GM19397 (cell line): ENCODE results near the gene NTRK1.

Experiments
- ATAC-seq: cut with Tn5 transposase; IDR thresholded peaks from one replicate; pipeline ENCODE4 v1.9.1; 2021; ENCODE audit warnings: mild to moderate bottlenecking, moderate library complexity; ENCODE audit not compliant: unreplicated experiment

Gene NTRK1

GRCh38 chr1:156877433-156878170, 16.9 kb downstream of the NTRK1 start:
- ATAC-seq = no peak

- no peak for ATAC-seq
Observed at GRCh38 chr1:156879876-156880275, 19.2 kb downstream of the NTRK1 start.

GRCh38 chr1:156880473-156880872, 19.8 kb downstream of the NTRK1 start:
- no peak for ATAC-seq

DNA sequence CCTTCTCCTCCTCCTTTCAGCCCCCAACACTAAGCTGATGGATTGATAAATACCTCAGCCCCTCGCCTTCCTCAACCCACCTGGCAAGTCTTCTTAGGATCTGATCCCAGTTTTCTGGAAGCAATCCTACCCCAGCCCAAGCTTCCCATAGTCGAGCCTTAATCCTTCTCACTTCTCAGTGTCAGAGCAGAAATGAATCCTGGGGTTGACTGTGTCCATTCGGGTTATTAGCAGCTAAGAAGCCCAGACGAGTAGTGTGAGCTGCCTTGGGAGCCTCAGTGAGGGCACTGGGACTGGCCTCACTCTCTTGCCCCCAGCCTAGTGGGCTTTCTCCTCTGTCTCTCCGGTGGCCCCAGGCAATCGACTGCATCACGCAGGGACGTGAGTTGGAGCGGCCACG, 20.4 kb downstream of the NTRK1 start:
- no peak for ATAC-seq

GRCh38 chr1:156881663-156882062, 21.0 kb downstream of the NTRK1 start:
- no peak for ATAC-seq

DNA sequence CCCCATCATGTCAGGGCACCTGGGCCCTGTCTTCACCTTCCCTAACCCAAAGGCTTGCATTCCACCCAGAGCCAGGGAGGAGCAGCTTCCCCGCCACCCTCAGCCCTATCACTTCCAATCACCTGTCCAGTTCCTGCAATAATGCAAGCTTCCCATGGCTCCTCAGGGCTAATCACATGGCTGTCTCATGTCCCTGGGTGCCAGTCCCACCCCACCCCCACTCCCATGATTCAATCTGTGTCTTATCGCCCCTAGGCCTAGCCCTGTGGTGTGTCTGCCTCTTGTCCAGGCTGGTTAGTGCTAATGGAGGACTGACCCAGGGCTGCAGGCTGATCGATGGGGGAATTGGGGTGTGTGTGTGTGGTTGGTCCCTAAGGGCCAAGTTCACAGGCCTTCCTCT, 21.9 kb downstream of the NTRK1 start:
- no peak for ATAC-seq

DNA sequence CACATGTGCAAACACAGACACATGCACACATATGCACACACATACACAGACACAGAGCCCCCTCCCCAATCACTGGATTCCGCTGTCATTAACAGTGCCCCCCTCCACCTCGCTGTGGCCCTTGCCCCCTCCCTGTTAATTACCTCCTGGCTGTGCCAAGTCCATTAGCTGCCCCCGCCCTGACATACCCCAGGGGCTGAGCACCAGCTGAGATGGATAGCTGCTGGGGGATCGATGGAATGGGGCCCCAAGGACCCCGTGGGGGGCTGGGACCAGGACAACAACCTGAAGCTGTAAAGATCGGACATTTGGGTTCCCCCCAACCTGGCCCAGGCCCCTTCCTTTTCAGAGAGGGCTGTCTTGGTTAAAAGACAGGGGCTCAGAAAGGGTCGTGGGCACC, 23.3 kb downstream of the NTRK1 start:
- ATAC-seq = no peak

GRCh38 chr1:156884560-156885184, 24.0 kb downstream of the NTRK1 start:
- no peak for ATAC-seq

DNA sequence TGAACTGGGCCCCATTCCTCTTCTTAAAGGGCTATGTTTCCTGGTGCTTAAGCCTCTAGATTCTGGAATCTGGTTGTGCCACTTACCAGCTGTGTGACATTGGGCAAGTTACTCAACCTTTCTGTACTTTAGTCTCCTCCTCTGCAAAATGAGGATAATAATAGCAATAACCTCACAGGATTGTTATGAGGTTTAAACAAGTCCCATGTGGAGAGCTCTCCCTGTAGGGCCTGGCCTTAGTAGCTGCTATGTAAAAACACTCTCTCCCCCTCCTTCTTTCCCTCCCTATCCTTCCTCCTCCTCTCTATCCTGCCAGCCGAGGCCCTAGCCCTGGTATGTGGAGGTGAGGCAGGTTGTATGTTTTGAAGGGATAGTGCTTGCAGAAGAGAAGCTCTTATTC, 24.6 kb downstream of the NTRK1 start:
- ATAC-seq = no peak

DNA sequence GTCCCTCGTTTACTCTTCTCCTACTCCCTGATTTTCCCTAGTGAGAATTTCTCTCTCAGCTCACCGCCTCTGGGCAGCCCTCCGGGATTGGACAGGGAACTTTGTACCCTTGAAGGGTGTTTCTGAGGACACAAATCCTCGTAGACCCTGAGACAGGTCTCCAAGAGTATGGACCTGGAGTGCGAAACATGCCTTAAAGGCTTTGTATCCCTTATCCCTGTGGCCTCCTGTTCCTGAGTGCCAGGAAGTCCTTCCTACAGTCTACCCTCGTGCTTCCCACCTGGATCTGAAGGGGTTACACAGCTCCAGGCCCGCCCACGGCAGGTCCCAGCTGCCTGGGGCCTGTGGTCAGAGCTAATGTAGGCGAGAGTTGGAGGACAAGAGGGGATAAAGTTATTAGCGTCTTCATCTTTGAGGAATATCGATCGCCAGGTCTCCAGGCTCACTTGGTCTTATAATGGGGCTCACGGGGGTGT, 25.3 kb downstream of the NTRK1 start:
- no peak for ATAC-seq

DNA sequence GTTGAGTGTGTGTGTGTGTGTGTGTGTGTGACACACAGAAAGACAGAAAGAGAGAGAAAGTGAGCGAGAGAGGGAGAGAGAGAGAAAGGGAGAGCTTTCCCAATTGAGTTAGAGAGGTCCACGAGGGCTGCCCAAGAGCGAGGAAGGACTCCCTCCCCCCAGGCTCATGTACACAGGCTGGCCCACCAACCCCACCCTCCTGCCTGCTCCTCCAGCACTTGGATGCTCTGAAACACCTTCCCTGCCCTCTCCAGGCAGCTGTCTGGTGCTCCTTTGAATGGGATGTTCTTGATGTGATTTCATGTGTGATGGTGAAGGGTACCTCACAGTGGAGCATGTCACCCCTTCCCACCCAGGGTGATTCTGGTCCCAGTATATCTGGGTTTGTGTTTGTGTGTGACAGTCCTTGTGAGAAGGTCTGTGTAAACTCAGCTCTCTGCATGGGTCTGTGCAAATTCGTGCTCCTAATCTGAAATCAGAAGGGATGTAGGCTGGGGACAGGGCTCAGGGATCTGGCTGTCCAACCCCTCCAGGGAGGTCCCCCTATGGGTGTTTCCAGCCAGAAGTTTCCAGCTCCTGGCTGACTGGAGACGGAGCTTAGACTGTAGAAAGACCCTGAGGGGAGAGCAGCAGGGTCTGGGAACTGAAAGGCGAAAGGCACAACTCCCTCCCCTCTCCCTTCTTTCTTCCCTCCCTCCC, 26.1 kb downstream of the NTRK1 start:
- ATAC-seq = no peak

- ATAC-seq = no peak
Observed at GRCh38 chr1:156887317-156887716, 26.7 kb downstream of the NTRK1 start.

DNA sequence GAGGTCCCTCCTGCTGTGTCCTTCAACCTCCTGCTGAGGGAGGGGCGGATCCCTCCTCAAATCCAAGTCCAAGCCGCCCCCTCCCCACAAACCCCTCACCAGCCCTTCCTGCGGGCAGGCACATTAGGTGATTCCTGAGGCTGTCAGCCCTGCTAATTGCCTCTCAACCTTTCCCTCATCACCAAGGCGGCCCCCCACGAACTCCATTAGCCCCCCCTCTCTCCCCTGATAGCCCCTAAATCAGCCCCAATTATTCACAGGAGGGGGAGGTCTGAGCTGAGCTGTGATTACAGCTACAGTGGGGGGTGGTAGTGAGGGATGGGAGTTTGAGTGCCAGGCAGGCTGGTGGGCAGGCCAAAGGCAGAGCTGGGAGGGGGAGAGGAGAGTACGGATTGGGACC, 27.1 kb downstream of the NTRK1 start:
- no peak for ATAC-seq

- no peak for ATAC-seq
Observed at GRCh38 chr1:156889802-156890580, 29.3 kb downstream of the NTRK1 start.

GRCh38 chr1:156892190-156893047, 31.8 kb downstream of the NTRK1 start:
- peak; percentile 58 for ATAC-seq

DNA sequence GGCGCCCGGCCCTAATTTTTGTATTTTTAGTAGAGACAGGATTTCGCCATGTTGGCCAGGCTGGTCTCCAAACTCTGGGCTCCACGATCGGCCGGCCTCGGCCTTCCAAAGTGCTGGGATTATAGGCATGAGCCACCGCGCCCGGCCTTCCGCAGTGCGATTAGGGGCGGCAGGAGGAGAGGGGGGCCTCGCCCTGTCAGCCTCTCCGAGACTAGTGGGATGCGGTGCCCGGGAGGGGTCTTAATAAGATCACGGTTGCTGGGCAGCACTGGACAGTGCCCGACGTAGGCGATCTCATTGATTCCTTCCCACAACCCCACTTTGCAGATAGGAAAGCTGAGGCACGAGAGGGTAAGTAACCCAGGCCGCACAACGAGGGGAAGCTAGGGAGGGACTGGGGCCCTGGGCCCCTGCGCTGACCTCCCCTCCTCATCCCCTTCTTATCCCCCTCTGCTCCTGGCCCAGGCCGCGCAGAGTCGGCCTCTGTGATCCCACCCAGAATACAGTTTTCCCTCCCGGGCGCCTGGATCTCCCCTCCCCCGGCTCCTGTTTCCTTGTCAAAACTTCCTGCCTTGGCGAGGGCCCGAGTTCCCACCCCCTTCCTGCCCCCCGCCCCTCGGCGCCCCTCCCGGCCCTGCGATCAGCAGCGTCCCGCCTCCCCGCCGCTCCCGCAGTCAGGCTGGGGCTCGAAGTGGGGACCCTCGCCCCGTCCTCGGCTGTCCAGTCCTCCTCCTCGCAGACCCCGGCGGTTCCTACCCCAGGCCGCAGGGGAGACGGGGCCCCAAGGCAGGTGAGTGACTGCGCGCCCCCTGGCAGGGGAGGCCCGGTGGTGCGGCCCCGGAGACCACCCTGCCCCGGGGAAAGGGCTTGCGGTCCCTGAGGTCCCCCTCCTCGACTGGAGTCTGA, 32.6 kb downstream of the NTRK1 start, which contains the start of gene PEAR1:
TSS of gene PEAR1 (plus strand) at position 671 of the 906 bp plus-strand sequence. CDS start 10,209 bp downstream, outside the sequence.
- ATAC-seq = no peak

- ATAC-seq = no peak
Observed at GRCh38 chr1:156894001-156894400, 33.3 kb downstream of the NTRK1 start.

- no peak for ATAC-seq
Observed at GRCh38 chr1:156894711-156895454, 34.2 kb downstream of the NTRK1 start.
